Stimulated activated naive CD8-positive, alpha-beta T cell treated with anti-CD3 and anti-CD28 coated beads, Interleukin-15, Interleukin-2, amounts not matched to agents 100 ng/mL and 50 ng/mL, for 24 hours (primary cell): ENCODE results near the gene HNRNPF.

Experiments used
- H3K27ac Mint-ChIP-seq: one replicate; pipeline ENCODE4 v1.8.0; 2021; ENCODE audit warnings: mild to moderate bottlenecking, mixed read lengths
- H3K27me3 Mint-ChIP-seq: one replicate; pipeline ENCODE4 v1.8.0; 2021; ENCODE audit warnings: mixed read lengths
- H3K36me3 Mint-ChIP-seq: one replicate; pipeline ENCODE4 v1.8.0; 2021; ENCODE audit warnings: low read depth, mixed read lengths
- H3K4me1 Mint-ChIP-seq: one replicate; pipeline ENCODE4 v1.8.0; 2021; ENCODE audit warnings: low read depth, mixed read lengths
- H3K4me3 Mint-ChIP-seq: one replicate; pipeline ENCODE4 v1.8.0; 2021; ENCODE audit warnings: mild to moderate bottlenecking, mixed read lengths
- H3K9me3 Mint-ChIP-seq: one replicate; pipeline ENCODE4 v1.8.0; 2021; ENCODE audit warnings: mixed read lengths

HNRNPF gene

GRCh38 chr10:43380610-43381222 is 28.3 kb downstream of the HNRNPF start:
- H3K4me1 Mint-ChIP-seq, result no peaks in the 10 kb centered on the region
- peaks cover 3% of the 10 kb centered on the region for H3K36me3 Mint-ChIP-seq
- H3K4me3 Mint-ChIP-seq, result no peak overlapping the region
- no peaks in the 10 kb centered on the region for H3K27me3 Mint-ChIP-seq
- H3K9me3 Mint-ChIP-seq, result no peaks in the 10 kb centered on the region
- H3K27ac Mint-ChIP-seq, result no peak overlapping the region

GRCh38 chr10:43377424-43377883 is 31.5 kb downstream of the HNRNPF start:
- H3K27ac Mint-ChIP-seq, result no peak overlapping the region
- H3K36me3 Mint-ChIP-seq, result no peaks in the 10 kb centered on the region
- H3K4me3 Mint-ChIP-seq, result no peak overlapping the region
- H3K4me1 Mint-ChIP-seq, result peaks cover 10% of the 10 kb centered on the region
- no peaks in the 10 kb centered on the region for H3K27me3 Mint-ChIP-seq
- H3K9me3 Mint-ChIP-seq, result no peaks in the 10 kb centered on the region

GRCh38 chr10:43376828-43377423 is 32.1 kb downstream of the HNRNPF start:
- Mint-ChIP-seq H3K27me3 (no peaks in the 10 kb centered on the region), H3K9me3 (no peaks in the 10 kb centered on the region), H3K4me1 (peaks cover 10% of the 10 kb centered on the region), H3K36me3 (no peaks in the 10 kb centered on the region), H3K27ac (no peak overlapping the region), H3K4me3 (no peak overlapping the region)

- H3K4me1 Mint-ChIP-seq, result peaks cover 10% of the 10 kb centered on the region
- H3K36me3 Mint-ChIP-seq, result no peaks in the 10 kb centered on the region
- no peaks in the 10 kb centered on the region for H3K27me3 Mint-ChIP-seq
- no peak overlapping the region for H3K4me3 Mint-ChIP-seq
- no peaks in the 10 kb centered on the region for H3K9me3 Mint-ChIP-seq
- no peak overlapping the region for H3K27ac Mint-ChIP-seq
Measured at GRCh38 chr10:43376046-43376635, 32.8 kb downstream of the HNRNPF start.

- Mint-ChIP-seq H3K4me1 (peaks cover 10% of the 10 kb centered on the region), H3K27ac (no peak overlapping the region), H3K9me3 (no peaks in the 10 kb centered on the region), H3K4me3 (no peak overlapping the region), H3K27me3 (no peaks in the 10 kb centered on the region), H3K36me3 (no peaks in the 10 kb centered on the region)
Measured at GRCh38 chr10:43375401-43376020, 33.5 kb downstream of the HNRNPF start.

GRCh38 chr10:43374194-43374593 is 34.8 kb downstream of the HNRNPF start:
- Mint-ChIP-seq H3K36me3 (no peaks in the 10 kb centered on the region), H3K27ac (no peak overlapping the region)

GRCh38 chr10:43373461-43373860 is 35.5 kb downstream of the HNRNPF start:
- no peak overlapping the region for H3K4me3 Mint-ChIP-seq
- no peaks in the 10 kb centered on the region for H3K9me3 Mint-ChIP-seq
- no peak overlapping the region for H3K27ac Mint-ChIP-seq
- no peaks in the 10 kb centered on the region for H3K27me3 Mint-ChIP-seq
- peaks cover 10% of the 10 kb centered on the region for H3K4me1 Mint-ChIP-seq
- no peaks in the 10 kb centered on the region for H3K36me3 Mint-ChIP-seq

More at GRCh38 chr10:43374194-43374593, 34.8 kb downstream of the HNRNPF start:
- H3K27me3 Mint-ChIP-seq, result no peaks in the 10 kb centered on the region
- H3K9me3 Mint-ChIP-seq, result no peaks in the 10 kb centered on the region
- peaks cover 10% of the 10 kb centered on the region for H3K4me1 Mint-ChIP-seq
- H3K4me3 Mint-ChIP-seq, result no peak overlapping the region

- Mint-ChIP-seq H3K4me3 (no peak overlapping the region), H3K4me1 (peaks cover 10% of the 10 kb centered on the region), H3K27ac (no peak overlapping the region), H3K9me3 (no peaks in the 10 kb centered on the region), H3K27me3 (no peaks in the 10 kb centered on the region), H3K36me3 (no peaks in the 10 kb centered on the region)
Measured at GRCh38 chr10:43372765-43373361, 36.1 kb downstream of the HNRNPF start.

GRCh38 chr10:43371418-43371817 is 37.6 kb downstream of the HNRNPF start, which contains the start of gene FXYD4:
Gene FXYD4, plus strand, starts transcription at chr10:43371636. Its CDS starts 2,111 bp downstream, at chr10:43373747.
- no peak within 1 kb of the TSS for H3K27ac Mint-ChIP-seq
- H3K4me1 Mint-ChIP-seq, result peaks cover 10% of the 10 kb centered on the region
- H3K36me3 Mint-ChIP-seq, result no peaks in the 10 kb centered on the region
- H3K4me3 Mint-ChIP-seq, result no peak within 1 kb of the TSS
- no peaks in the 10 kb centered on the region for H3K9me3 Mint-ChIP-seq
- H3K27me3 Mint-ChIP-seq, result no peaks in the 10 kb centered on the region

GRCh38 chr10:43370671-43371215 is 38.2 kb downstream of the HNRNPF start:
- H3K4me1 Mint-ChIP-seq, result peaks cover 10% of the 10 kb centered on the region
- H3K27me3 Mint-ChIP-seq, result no peaks in the 10 kb centered on the region
- H3K27ac Mint-ChIP-seq, result no peak overlapping the region
- H3K36me3 Mint-ChIP-seq, result no peaks in the 10 kb centered on the region
- no peaks in the 10 kb centered on the region for H3K9me3 Mint-ChIP-seq
- no peak overlapping the region for H3K4me3 Mint-ChIP-seq

GRCh38 chr10:43369921-43370320 is 39.1 kb downstream of the HNRNPF start:
- Mint-ChIP-seq H3K27ac (no peak overlapping the region), H3K9me3 (no peaks in the 10 kb centered on the region), H3K4me1 (peaks cover 10% of the 10 kb centered on the region), H3K36me3 (no peaks in the 10 kb centered on the region), H3K27me3 (no peaks in the 10 kb centered on the region), H3K4me3 (no peak overlapping the region)

GRCh38 chr10:43365001-43365400 is 44.0 kb downstream of the HNRNPF start:
- H3K36me3 Mint-ChIP-seq, result peaks cover 11% of the 10 kb centered on the region
- peaks cover 31% of the 10 kb centered on the region for H3K4me1 Mint-ChIP-seq
- H3K27me3 Mint-ChIP-seq, result no peaks in the 10 kb centered on the region
- no peak overlapping the region for H3K4me3 Mint-ChIP-seq
- H3K9me3 Mint-ChIP-seq, result no peaks in the 10 kb centered on the region
- H3K27ac Mint-ChIP-seq, result no peak overlapping the region

GRCh38 chr10:43362191-43362839 is 46.7 kb downstream of the HNRNPF start:
- H3K4me1 Mint-ChIP-seq, result peaks cover 36% of the 10 kb centered on the region
- H3K27me3 Mint-ChIP-seq, result no peaks in the 10 kb centered on the region
- H3K9me3 Mint-ChIP-seq, result no peaks in the 10 kb centered on the region
- H3K36me3 Mint-ChIP-seq, result peaks cover 11% of the 10 kb centered on the region
- peak overlapping the region; percentile 95 for H3K4me3 Mint-ChIP-seq
- peak overlapping the region; percentile 98 for H3K27ac Mint-ChIP-seq

GRCh38 chr10:43361547-43362190 is 47.3 kb downstream of the HNRNPF start:
- H3K27me3 Mint-ChIP-seq, result no peaks in the 10 kb centered on the region
- peaks cover 36% of the 10 kb centered on the region for H3K4me1 Mint-ChIP-seq
- H3K9me3 Mint-ChIP-seq, result no peaks in the 10 kb centered on the region
- H3K27ac Mint-ChIP-seq, result peak overlapping the region; percentile 98
- H3K4me3 Mint-ChIP-seq, result peak overlapping the region; percentile 95
- H3K36me3 Mint-ChIP-seq, result peaks cover 11% of the 10 kb centered on the region
